Endothelial cell of umbilical vein (primary cell): ENCODE results near the gene KERA.

Source experiments
- EZH2 ChIP-seq: IDR thresholded peaks from 2 replicates; pipeline ENCODE4 v1.6.1; 2012; ENCODE audit warnings: borderline replicate concordance, low read depth, mild to moderate bottlenecking, moderate library complexity, low read length, inconsistent platforms; ENCODE audit not compliant: severe bottlenecking
- FOS ChIP-seq: IDR thresholded peaks from 2 replicates; pipeline ENCODE4 v1.6.1; 2011; ENCODE audit warnings: mild to moderate bottlenecking, low read length, moderate library complexity, borderline replicate concordance; ENCODE audit not compliant: insufficient read depth
- GATA2 ChIP-seq: IDR thresholded peaks from 2 replicates; pipeline ENCODE4 v1.7.0; 2011; ENCODE audit warnings: low read depth, mild to moderate bottlenecking, moderate library complexity, mixed read lengths, low read length; ENCODE audit not compliant: insufficient read length, insufficient read depth
- JUN ChIP-seq: IDR thresholded peaks from 2 replicates; pipeline ENCODE4 v1.6.1; 2011; ENCODE audit warnings: borderline replicate concordance, low read depth; ENCODE audit not compliant: insufficient read length, insufficient read depth
- POLR2A ChIP-seq: IDR thresholded peaks from 2 replicates; pipeline ENCODE4 v1.6.1; 2012; ENCODE audit warnings: low read depth, mild to moderate bottlenecking, control low read depth, low read length
- POLR2AphosphoS5 ChIP-seq: IDR thresholded peaks from 2 replicates; pipeline ENCODE4 v1.6.1; 2012; ENCODE audit warnings: low read depth, mild to moderate bottlenecking, control low read depth, low read length, moderate library complexity; ENCODE audit not compliant: insufficient read depth
- TF ChIP-seq, protein P1 (sequence below), 2 donors: IDR thresholded peaks; 1 replicate in 1 of 2; 2 replicates in 1 of 2; pipeline ENCODE4 v1.5.1; 2011; ENCODE audit warnings: low read length in 2 of 2, mild to moderate bottlenecking in 2 of 2, moderate library complexity in 2 of 2, control low read depth in 1 of 2, inconsistent platforms in 1 of 2, low read depth in 1 of 2; ENCODE audit not compliant: insufficient read depth in 1 of 2; ENCODE audit errors: extremely low read depth in 1 of 2
- TF ChIP-seq, protein P2 (sequence below): IDR thresholded peaks from 2 replicates; pipeline ENCODE4 v1.6.1; 2011; ENCODE audit not compliant: insufficient read depth, insufficient read length

DNA sequence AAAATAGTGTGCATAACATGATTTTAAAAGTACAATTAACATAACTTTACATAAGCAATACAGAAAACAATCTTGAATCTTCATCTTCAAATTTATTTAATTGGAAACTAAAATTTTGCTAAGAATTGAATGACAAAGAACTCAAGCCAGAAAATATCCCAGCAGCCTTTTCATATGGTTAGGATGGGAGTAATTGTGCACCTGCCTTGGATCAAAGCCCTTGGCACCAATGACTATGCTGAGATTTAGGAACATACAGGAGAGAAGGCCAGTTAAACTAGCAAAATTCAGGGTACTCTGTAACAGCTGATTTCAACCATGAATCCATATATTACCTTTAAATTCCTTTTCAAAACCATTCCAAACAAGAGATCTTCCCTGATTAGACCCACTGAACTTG is 5.8 kb downstream of the KERA start:
- TF ChIP-seq, protein P1, sequence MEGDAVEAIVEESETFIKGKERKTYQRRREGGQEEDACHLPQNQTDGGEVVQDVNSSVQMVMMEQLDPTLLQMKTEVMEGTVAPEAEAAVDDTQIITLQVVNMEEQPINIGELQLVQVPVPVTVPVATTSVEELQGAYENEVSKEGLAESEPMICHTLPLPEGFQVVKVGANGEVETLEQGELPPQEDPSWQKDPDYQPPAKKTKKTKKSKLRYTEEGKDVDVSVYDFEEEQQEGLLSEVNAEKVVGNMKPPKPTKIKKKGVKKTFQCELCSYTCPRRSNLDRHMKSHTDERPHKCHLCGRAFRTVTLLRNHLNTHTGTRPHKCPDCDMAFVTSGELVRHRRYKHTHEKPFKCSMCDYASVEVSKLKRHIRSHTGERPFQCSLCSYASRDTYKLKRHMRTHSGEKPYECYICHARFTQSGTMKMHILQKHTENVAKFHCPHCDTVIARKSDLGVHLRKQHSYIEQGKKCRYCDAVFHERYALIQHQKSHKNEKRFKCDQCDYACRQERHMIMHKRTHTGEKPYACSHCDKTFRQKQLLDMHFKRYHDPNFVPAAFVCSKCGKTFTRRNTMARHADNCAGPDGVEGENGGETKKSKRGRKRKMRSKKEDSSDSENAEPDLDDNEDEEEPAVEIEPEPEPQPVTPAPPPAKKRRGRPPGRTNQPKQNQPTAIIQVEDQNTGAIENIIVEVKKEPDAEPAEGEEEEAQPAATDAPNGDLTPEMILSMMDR (IDR thresholded peaks at IDR 0.05; ENCODE audit: extremely low read depth in 1 of 2, insufficient read depth in 1 of 2, low read depth in 1 of 2, low read length in 2 of 2) = no peak
- TF ChIP-seq EZH2 = no peak
- no peak for TF ChIP-seq POLR2AphosphoS5
- TF ChIP-seq, protein P2, sequence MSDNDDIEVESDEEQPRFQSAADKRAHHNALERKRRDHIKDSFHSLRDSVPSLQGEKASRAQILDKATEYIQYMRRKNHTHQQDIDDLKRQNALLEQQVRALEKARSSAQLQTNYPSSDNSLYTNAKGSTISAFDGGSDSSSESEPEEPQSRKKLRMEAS = no peak
- no peak for TF ChIP-seq POLR2A
- TF ChIP-seq GATA2 = no peak
- no peak for TF ChIP-seq FOS
- TF ChIP-seq JUN = no peak
